Epithelial cell of esophagus (primary cell): Measurements from ENCODE around the gene NOD1.

Source experiments
- DNase-seq: peaks from one replicate; pipeline ENCODE4 v3.0.0; 2010; ENCODE audit warnings: low read depth
- H3K4me3 ChIP-seq: 2 replicates; pipeline ENCODE4 v1.5.1; 2011; ENCODE audit warnings: mild to moderate bottlenecking, low read length, control low read depth
- CTCF ChIP-seq: IDR thresholded peaks from 2 replicates; pipeline ENCODE4 v1.5.1; 2011; ENCODE audit warnings: low read depth, mild to moderate bottlenecking, low read length, control low read depth, inconsistent platforms; ENCODE audit not compliant: insufficient read depth; ENCODE audit errors: missing control alignments

Gene NOD1

DNA sequence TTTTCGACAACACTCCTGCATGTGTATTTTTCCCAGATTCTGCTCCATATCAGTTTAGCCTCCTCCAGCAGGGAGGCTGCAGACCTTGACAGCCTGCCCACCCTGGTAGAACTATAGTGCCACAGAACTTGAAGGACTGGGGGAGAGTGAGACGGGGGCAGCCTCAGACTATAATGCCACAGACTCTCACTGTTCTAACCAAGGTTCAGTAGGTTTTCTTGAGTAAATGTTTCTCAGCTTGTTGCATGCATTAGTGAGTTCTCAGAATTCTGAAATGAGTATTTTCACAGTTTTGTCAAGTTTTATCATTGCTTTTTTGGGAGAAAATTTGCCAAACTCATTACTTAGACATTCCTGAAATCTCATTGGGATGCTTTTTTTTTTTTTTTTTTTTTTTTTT lies 98.3 kb downstream of the NOD1 start:
- no peak for DNase-seq
- TF ChIP-seq CTCF = no peak
- no peak overlapping the region for H3K4me3 ChIP-seq

- DNase-seq = no peak
- TF ChIP-seq CTCF = no peak
- H3K4me3 ChIP-seq = no peak overlapping the region
Observed at GRCh38 chr7:30379741-30380140, 98.8 kb downstream of the NOD1 start.

DNA sequence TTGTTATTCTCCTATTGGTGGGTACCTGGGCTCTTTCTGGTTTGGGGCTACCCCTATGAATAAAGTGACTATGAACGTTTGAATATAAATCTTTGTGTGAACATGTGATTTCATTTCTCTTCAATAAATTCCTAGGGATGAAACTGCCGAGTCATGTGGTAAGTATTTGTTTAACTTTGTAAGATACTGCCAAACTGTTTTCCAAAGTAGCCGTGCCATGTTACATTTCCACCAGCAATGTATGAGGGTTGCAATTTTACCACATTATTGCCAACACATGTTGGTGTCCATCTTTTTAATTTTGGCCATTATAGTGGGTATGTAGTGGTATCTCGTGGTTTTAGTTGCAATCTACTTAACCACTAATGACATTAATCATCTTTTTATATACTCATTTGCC lies 99.5 kb downstream of the NOD1 start:
- no peak for TF ChIP-seq CTCF
- DNase-seq = no peak
- H3K4me3 ChIP-seq = no peak overlapping the region

DNA sequence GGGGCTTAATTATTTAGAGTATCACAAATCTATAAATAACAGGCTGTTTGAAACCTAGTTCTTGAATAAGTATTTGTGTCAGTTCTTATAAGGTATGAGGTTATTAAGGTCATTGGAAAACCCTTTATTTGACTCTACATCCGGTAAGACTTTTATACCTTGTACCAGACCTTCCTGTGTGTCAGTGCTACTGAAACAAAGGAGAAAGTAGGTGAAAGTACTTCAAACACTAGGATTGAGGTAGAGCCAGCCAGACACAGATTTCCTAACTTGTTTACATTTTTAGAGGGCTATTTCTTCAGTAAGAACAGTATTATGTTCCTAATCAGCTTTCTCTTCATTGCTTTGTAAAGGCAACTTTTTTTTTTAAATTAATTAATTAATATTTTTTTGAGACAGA lies 100.3 kb downstream of the NOD1 start:
- no peak for DNase-seq
- TF ChIP-seq CTCF = no peak

More for the DNA sequence above, 100.3 kb downstream of the NOD1 start:
- no peak overlapping the region for H3K4me3 ChIP-seq
